ENCODE data around the gene ANKFY1. TPM values are rescaled to one million over a fixed set of nuclear protein-coding genes. Genes with fewer than 3 reads are reported as not detected.

Gene ANKFY1
- total RNA-seq, 6 experiments from 2014 or later = 37.1 to 45.1 (median 40.7) TPM

- Mint-ChIP-seq H3K4me3 (no peak overlapping the region), H3K36me3 (ENCODE audit: low read depth) (peaks cover 21% of the 10 kb centered on the region; the same call in 1 of the 2 replicates)
- TF ChIP-seq CTCF (IDR thresholded peaks at IDR 0.05) = no peak
These were observed 103.4 kb downstream of the ANKFY1 start for GRCh38 chr17:4160294-4160859.

GRCh38 chr17:4159761-4160160, 104.0 kb downstream of the ANKFY1 start:
- Mint-ChIP-seq H3K36me3 (ENCODE audit: low read depth) (peaks cover 16% of the 10 kb centered on the region; the same call in 1 of the 2 replicates), H3K9me3 (no peaks in the 10 kb centered on the region), H3K27ac (no peak overlapping the region), H3K4me1 (ENCODE audit: low read depth) (peaks cover 27% of the 10 kb centered on the region), H3K4me3 (no peak overlapping the region), H3K27me3 (ENCODE audit: insufficient read depth) (no peaks in the 10 kb centered on the region)
- TF ChIP-seq CTCF (IDR thresholded peaks at IDR 0.05) = no peak
- no peak for DNase-seq

More at GRCh38 chr17:4160294-4160859, 103.4 kb downstream of the ANKFY1 start:
- Mint-ChIP-seq H3K4me1 (ENCODE audit: low read depth) (peaks cover 27% of the 10 kb centered on the region), H3K27ac (peak overlapping the region; percentile 91), H3K9me3 (no peaks in the 10 kb centered on the region), H3K27me3 (ENCODE audit: insufficient read depth) (no peaks in the 10 kb centered on the region)
- no peak for DNase-seq

DNA sequence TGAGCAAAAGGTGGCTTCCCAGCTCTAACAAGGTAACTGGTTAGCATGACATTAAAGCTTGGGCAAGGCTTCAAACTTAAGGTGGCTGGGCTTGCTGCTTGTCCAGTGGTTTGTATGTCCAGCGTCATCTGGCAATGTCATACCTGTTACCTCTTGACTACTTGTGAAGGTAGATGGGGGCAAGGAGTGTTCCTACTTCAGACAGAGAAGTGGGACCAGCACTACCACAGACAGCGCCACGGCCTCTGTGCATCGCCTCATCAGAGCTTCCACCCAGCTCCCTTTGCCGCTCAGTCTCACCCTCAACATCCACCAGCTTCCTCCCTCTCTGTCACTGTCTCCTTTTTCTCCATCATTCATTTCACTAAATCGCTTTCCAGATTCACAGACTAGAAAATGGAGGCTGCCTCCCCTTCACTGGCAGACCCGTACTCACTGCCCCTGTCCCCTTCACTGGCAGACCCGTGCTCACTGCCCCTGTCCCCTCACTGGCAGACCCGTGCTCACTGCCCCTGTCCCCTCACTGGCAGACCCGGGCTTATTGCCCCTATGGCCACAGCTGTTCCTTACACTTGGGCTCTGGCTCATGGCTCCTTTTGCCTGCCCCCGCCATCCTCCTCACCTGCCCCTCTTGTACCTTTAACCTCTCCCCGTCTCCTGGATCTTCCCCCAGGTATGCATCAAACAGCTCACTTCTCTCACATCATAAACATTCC, 106.0 kb downstream of the ANKFY1 start:
- Mint-ChIP-seq H3K27me3 (ENCODE audit: insufficient read depth) (no peaks in the 10 kb centered on the region; the same call in 1 of the 2 replicates), H3K4me1 (ENCODE audit: low read depth) (peaks cover 22% of the 10 kb centered on the region), H3K27ac (no peak overlapping the region), H3K9me3 (no peaks in the 10 kb centered on the region), H3K36me3 (ENCODE audit: low read depth) (peaks cover 11% of the 10 kb centered on the region; the same call in 1 of the 2 replicates), H3K4me3 (no peak overlapping the region)
- TF ChIP-seq CTCF (IDR thresholded peaks at IDR 0.05) = no peak
- no peak for DNase-seq

DNA sequence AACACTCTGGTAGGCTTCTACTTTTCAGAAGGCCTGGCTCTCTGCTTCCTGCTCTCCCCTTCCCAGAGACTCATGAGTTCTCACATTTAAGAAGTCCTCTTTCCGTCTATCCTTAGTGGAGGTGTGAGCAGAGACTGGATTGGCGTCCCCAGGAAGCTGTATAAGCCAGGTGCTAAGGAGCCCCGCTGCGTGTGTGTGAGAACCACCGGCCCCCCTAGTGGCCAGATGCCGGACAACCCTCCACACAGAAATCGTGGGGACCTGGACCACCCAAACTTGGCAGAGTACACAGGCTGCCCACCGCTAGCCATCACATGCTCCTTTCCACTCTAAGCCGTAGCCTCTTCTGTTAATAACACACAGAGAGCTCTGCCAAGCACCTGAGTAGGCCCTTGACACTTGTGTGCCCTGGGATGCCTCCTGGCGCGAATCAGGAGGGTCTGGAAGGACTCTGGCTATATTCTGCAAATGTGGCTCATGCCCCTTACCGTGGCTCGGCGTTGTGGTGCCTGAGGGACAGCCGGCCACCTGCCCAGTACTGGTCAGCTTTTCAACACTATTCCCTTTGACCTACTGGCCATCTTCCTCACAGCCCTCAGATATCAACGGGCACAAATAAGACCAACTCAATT, 106.9 kb downstream of the ANKFY1 start:
- peak; percentile 63 for TF ChIP-seq CTCF (IDR thresholded peaks at IDR 0.05)
- Mint-ChIP-seq H3K4me1 (ENCODE audit: low read depth) (peaks cover 13% of the 10 kb centered on the region), H3K4me3 (no peak overlapping the region), H3K27ac (no peak overlapping the region), H3K36me3 (ENCODE audit: low read depth) (peaks cover 11% of the 10 kb centered on the region; the same call in 1 of the 2 replicates), H3K9me3 (no peaks in the 10 kb centered on the region), H3K27me3 (ENCODE audit: insufficient read depth) (no peaks in the 10 kb centered on the region; the same call in none of the 2 replicates)
- DNase-seq = no peak

DNA sequence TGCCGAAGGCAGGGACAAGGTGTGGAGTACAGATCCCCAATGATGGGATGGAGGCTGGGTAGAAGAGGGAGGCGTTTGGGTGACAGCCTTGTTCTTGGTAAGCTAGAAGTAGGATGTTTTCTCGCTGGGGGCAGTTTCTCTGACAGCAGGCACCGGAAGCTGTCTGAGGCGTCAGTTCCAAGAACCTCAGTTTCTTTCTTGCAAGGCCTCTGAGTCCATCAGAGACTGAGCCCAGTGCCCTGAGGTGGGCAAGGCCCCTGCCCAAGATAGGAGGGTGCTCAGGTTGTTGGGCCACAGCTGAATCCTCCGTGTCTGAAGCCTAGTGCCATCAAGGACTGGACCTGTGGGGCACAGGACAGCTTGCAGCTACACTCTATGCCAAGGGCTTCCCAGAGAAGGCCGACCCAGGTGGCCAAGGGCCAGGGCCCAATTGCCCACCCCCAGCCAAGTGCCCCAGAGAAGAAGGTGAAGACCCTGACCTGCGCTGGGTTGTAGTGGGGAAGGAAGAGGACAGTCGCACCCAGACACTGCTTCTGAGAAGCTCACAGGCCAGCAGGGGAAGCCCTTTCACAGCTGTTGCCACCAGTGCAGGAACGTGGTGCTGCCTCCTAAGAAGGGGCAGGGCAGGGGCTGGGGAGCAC, 107.7 kb downstream of the ANKFY1 start:
- Mint-ChIP-seq H3K27me3 (ENCODE audit: insufficient read depth) (no peaks in the 10 kb centered on the region; the same call in none of the 2 replicates), H3K9me3 (no peaks in the 10 kb centered on the region), H3K27ac (no peak overlapping the region), H3K4me1 (ENCODE audit: low read depth) (peaks cover 6% of the 10 kb centered on the region), H3K4me3 (no peak overlapping the region), H3K36me3 (ENCODE audit: low read depth) (peaks cover 11% of the 10 kb centered on the region; the same call in 1 of the 2 replicates)
- no peak for TF ChIP-seq CTCF (IDR thresholded peaks at IDR 0.05)
- no peak for DNase-seq
